ENCODE results near the gene LTB4R. TPM values are rescaled to one million over a fixed set of nuclear protein-coding genes. Genes with fewer than 3 reads are reported as not detected.

LTB4R gene
- total RNA-seq, 4 donors from 2014 or later, result 0.13 to 2.2 (median 0.75) TPM

- ATAC-seq (no peak), DNase-seq (no peak)
- H3K27ac ChIP-seq, result no peak overlapping the region
- H3K9me3 ChIP-seq, result no peaks in the 10 kb centered on the region
- no peaks in the 10 kb centered on the region for H3K36me3 ChIP-seq
- peaks cover under 1 to 3% of the 10 kb centered on the region in 2 donors for H3K4me1 ChIP-seq
- no peaks in the 10 kb centered on the region for H3K27me3 ChIP-seq
- intact Hi-C loops (cut with DNase I; ENCODE audit: low total_unique reads), result no loop called here
- no peak overlapping the region for H3K4me3 ChIP-seq
- TF ChIP-seq, protein P1, sequence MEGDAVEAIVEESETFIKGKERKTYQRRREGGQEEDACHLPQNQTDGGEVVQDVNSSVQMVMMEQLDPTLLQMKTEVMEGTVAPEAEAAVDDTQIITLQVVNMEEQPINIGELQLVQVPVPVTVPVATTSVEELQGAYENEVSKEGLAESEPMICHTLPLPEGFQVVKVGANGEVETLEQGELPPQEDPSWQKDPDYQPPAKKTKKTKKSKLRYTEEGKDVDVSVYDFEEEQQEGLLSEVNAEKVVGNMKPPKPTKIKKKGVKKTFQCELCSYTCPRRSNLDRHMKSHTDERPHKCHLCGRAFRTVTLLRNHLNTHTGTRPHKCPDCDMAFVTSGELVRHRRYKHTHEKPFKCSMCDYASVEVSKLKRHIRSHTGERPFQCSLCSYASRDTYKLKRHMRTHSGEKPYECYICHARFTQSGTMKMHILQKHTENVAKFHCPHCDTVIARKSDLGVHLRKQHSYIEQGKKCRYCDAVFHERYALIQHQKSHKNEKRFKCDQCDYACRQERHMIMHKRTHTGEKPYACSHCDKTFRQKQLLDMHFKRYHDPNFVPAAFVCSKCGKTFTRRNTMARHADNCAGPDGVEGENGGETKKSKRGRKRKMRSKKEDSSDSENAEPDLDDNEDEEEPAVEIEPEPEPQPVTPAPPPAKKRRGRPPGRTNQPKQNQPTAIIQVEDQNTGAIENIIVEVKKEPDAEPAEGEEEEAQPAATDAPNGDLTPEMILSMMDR (IDR thresholded peaks at IDR 0.05 in 4 of 5, conservative IDR thresholded peaks at IDR 0.05 in 1 of 5), result no peak
- TF ChIP-seq POLR2A (IDR thresholded peaks at IDR 0.05), result no peak
- in situ Hi-C loops (cut with MboI; ENCODE audit: low sequenced_read_pairs in 4 of 4), result no loop called here
Observed at GRCh38 chr14:24277071-24277470, 34.2 kb upstream of the LTB4R start.

DNA sequence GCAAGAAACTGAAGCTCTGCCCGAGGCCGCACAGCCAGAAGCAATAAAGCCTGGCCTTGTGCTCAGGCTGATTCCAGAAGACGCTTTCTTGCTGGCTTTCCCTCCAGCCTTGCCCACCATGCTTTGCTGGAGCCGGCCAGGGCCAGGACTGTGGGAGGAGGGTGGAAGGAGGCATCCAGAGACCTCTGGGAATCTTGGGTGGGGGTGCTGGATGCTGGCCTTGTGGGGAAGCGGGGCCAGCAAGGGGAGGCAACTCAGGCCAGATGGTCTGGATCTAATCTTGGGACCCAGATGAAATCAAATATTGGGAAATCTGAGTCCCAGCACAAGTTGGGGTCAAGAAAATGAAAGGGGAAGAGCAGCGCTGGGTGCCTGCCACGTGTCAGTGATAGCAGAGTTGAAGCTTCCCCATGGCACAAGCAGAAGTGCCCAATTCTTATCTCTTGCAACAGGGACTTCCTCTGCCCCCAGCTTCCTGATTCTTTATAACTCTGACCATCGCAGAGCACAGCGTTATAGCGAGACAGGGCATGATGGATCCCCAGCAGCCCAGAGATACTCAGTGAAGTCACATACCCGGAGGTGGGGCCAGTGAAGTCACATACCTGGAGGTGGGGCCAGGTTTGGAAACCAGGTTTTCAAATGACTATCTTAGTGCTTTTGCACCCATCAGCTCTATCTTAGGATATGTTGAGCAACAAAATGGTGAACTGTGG is 33.5 kb upstream of the LTB4R start:
- in situ Hi-C loops (cut with MboI; ENCODE audit: low sequenced_read_pairs in 4 of 4) (no loop called here), intact Hi-C loops (cut with DNase I; ENCODE audit: low total_unique reads) (no loop called here)
- TF ChIP-seq POLR2A (IDR thresholded peaks at IDR 0.05), result no peak
- TF ChIP-seq, protein P1 (IDR thresholded peaks at IDR 0.05 in 4 of 5, conservative IDR thresholded peaks at IDR 0.05 in 1 of 5), result no peak
- H3K9me3 ChIP-seq, result no peaks in the 10 kb centered on the region
- H3K27ac ChIP-seq, result no peak overlapping the region
- no peaks in the 10 kb centered on the region for H3K36me3 ChIP-seq
- DNase-seq (no peak), ATAC-seq (no peak)
- H3K27me3 ChIP-seq, result no peaks in the 10 kb centered on the region
- no peak overlapping the region for H3K4me3 ChIP-seq
- H3K4me1 ChIP-seq, result peaks cover 0 to 3% of the 10 kb centered on the region in 2 donors

GRCh38 chr14:24278424-24278823 is 32.9 kb upstream of the LTB4R start:
- Histone ChIP-seq H3K27ac (no peak overlapping the region), H3K4me1 (peaks cover 0 to 3% of the 10 kb centered on the region in 2 donors), H3K36me3 (no peaks in the 10 kb centered on the region), H3K9me3 (no peaks in the 10 kb centered on the region), H3K4me3 (no peak overlapping the region), H3K27me3 (no peaks in the 10 kb centered on the region)
- ATAC-seq, result no peak
- DNase-seq, result no peak
- intact Hi-C loops (cut with DNase I; ENCODE audit: low total_unique reads), result no loop called here
- in situ Hi-C loops (cut with MboI; ENCODE audit: low sequenced_read_pairs in 4 of 4), result no loop called here
- TF ChIP-seq, protein P1 (IDR thresholded peaks at IDR 0.05 in 4 of 5, conservative IDR thresholded peaks at IDR 0.05 in 1 of 5), result no peak
- TF ChIP-seq POLR2A (IDR thresholded peaks at IDR 0.05), result no peak

DNA sequence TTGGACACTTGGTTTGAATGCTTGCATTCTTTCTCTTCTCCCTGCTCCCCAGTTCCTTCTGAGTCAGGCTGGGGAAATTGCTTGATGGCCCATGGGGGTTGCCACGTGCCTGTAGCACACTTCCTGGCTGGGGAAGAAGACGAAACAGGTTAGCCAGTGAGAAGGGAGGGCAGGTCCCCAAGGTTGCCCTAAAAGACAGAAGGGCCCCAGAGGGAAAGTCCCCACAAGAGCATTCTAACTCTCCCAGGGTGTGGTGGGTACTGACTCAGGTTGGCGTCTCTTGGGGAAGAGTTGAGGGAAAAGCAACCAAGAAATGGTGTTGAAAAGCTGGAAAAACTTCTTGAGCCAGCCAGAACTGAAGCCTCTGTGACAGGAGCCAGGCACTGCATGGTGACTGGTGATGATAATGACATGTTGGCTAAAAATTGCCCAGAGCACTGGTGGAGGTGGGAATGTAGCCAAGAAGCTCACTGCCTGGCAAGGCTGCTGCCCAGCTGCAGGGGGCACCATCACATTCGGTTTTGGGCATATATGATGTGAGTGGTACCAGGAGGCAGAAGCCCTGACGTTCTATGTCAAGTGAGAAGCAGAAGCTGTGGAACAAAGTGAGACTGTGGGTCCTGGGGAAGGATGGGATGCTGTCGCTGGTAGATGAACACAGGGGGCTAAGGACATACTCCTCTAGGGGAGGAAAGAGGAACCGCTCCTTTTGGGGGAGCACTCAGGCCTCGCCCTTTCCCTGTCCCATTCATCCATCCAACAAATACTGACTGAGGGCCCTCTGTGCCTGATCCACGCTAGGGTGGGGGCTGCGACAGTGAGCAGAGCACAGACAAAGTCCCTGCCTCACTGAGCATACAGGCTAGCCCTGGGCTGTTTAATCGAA is 31.8 kb upstream of the LTB4R start:
- H3K4me3 ChIP-seq, result no peak overlapping the region
- intact Hi-C loops (cut with DNase I; ENCODE audit: low total_unique reads) (no loop called here), in situ Hi-C loops (cut with MboI; ENCODE audit: low sequenced_read_pairs in 4 of 4) (no loop called here)
- TF ChIP-seq POLR2A (IDR thresholded peaks at IDR 0.05), result no peak
- TF ChIP-seq, protein P1 (IDR thresholded peaks at IDR 0.05 in 4 of 5, conservative IDR thresholded peaks at IDR 0.05 in 1 of 5), result no peak
- no peaks in the 10 kb centered on the region for H3K4me1 ChIP-seq
- H3K27me3 ChIP-seq, result no peaks in the 10 kb centered on the region
- DNase-seq, result no peak
- ATAC-seq, result no peak
- H3K27ac ChIP-seq, result no peak overlapping the region
- H3K36me3 ChIP-seq, result no peaks in the 10 kb centered on the region
- H3K9me3 ChIP-seq, result no peaks in the 10 kb centered on the region

Data from gastrocnemius medialis (tissue), 4 donors.